Choroid plexus epithelial cell (primary cell): ENCODE results near the gene GALR3.
A peak's percentile ranks its signal among the peaks of the same experiment; 100 is the strongest.

Experiments
- DNase-seq: peaks from one replicate; pipeline ENCODE4 v3.0.0-alpha.2; 2010; ENCODE audit warnings: low read depth
- H3K4me3 ChIP-seq: 2 replicates; pipeline ENCODE4 v1.5.1; 2011; ENCODE audit warnings: low read depth, mild to moderate bottlenecking, control low read depth, low read length, moderate library complexity
- TF ChIP-seq, protein P1 (sequence below): conservative IDR thresholded peaks from 2 replicates; pipeline ENCODE4 v1.5.1; 2011; ENCODE audit warnings: low read depth, mild to moderate bottlenecking, control low read depth, inconsistent platforms, low read length, moderate library complexity

The GALR3 gene

DNA sequence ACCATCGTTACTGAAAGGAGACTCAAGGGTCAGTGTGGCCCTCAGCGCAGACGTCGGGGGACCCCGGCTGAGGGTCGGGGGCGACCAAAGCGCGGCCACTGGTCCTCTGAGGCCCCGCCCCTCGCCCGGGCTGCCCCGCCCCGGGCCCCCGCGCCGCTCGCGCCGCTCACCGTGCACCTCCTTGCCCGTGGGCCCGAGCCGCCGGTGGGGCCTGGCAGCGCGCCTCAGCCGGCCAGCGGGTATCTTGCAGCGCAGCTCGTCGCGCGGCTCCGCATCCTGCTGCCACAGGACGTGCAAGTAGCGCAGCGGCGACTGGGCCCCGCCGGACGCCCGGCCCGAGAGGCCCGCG, 20.5 kb downstream of the GALR3 start:
- H3K4me3 ChIP-seq: peak overlapping the region; percentile 74
- DNase-seq: peak; percentile 31
- TF ChIP-seq, protein P1, sequence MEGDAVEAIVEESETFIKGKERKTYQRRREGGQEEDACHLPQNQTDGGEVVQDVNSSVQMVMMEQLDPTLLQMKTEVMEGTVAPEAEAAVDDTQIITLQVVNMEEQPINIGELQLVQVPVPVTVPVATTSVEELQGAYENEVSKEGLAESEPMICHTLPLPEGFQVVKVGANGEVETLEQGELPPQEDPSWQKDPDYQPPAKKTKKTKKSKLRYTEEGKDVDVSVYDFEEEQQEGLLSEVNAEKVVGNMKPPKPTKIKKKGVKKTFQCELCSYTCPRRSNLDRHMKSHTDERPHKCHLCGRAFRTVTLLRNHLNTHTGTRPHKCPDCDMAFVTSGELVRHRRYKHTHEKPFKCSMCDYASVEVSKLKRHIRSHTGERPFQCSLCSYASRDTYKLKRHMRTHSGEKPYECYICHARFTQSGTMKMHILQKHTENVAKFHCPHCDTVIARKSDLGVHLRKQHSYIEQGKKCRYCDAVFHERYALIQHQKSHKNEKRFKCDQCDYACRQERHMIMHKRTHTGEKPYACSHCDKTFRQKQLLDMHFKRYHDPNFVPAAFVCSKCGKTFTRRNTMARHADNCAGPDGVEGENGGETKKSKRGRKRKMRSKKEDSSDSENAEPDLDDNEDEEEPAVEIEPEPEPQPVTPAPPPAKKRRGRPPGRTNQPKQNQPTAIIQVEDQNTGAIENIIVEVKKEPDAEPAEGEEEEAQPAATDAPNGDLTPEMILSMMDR: no peak

DNA sequence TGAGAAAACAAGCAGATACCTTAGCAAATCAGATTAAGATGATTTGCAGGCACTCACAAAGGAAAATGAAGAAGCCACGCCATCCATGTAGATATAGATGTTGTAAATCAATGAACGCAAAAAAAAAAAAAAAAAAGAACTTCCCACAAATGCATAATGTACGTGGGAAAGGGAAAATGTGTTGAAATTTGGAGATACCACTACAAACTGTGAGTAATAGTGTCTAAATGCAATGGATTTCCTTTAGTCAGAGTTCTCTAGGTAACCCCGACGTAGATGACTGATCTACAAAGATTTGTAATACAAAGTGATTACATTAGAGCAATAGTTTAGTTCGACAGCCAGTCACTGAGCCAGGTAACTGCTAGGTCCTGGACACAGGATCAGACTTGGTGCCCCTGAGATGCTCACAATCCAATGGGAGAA, 21.7 kb downstream of the GALR3 start:
- no peak for DNase-seq
- TF ChIP-seq, protein P1: no peak
- peak overlapping the region; percentile 47 for H3K4me3 ChIP-seq

DNA sequence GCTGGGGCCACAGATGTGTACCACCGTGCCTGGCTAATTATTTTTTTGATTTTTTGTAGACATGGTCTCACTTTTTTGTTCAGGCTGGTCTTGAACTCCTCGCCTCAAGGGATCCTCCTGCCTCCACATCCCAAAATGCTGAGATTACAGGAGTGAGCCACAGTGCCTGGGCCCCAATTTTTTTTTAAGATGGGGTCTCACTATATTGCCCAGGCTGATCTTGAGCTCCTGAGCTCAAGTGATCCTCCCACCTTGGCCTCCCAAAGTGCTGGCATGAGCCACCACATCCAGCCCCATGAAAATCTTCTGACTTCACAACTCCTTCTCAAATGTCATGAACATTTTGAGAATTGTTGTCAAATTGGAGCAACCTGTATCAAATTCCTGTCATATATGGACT, 23.3 kb downstream of the GALR3 start:
- no peak overlapping the region for H3K4me3 ChIP-seq
- TF ChIP-seq, protein P1: no peak
- DNase-seq: no peak

DNA sequence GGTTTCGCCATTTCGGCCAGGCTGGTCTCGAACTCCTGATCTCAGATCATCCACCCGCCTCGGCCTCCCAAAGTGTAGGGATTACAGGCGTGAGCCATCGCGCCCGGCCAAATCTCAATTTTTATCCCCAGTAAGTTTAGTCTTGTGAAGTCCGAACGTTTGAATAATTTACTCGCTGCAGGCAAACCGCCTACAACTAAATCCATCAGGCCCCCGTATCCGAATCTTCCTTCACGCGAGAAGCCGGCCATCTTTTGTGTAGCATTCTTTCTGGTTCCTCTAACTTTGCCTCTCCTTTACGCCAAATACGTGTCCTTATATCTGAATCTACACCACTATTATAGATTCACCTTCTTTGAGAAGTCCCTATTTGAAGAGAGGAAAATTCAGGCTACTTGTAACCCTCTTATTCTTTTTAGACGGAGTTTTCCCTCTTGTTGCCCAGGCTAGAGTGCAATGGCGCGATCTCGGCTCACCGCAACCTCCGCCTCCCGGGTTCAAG, 25.5 kb downstream of the GALR3 start:
- H3K4me3 ChIP-seq: peak overlapping the region; percentile 95
- peak; percentile 54 for DNase-seq
- TF ChIP-seq, protein P1: no peak

DNA sequence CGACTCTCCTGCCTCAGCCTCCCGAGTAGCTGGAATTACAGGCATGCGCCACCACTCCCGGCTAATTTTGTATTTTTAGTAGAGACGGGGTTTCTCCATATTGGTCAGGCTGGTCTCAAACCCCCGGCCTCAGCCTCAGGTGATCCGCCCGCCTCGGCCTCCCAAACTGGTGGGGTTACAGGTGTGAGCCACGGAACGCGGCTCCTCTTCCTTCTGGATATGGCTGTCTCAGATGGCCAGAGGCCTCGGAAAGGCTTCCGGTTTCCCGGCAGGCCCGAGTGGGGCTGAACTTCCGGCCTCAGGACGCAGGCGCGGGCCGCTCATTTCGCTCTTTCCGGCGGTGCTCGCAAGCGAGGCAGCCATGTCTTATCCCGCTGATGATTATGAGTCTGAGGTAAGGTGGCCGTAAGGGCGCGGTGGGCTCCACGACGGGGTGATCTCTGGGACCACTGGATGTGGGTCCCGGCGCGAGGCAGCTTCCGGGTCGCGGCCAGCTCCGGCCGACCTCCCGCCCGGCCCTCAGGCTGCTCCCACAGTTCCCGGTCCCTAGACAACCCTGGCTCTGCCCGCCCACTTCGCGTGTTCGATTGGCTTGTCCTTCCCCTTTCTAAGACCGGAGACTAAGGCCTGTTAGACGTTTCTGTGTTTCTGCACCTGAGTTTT, 26.0 kb downstream of the GALR3 start, which contains the start of gene EIF3L:
Gene EIF3L (plus strand): TSS at position 331 of the 663 bp plus-strand sequence. CDS start 31 bp downstream, at position 362.
- TF ChIP-seq, protein P1: no peak
- peak within 1 kb of the TSS; percentile 95 for H3K4me3 ChIP-seq
- peak; percentile 91 for DNase-seq

DNA sequence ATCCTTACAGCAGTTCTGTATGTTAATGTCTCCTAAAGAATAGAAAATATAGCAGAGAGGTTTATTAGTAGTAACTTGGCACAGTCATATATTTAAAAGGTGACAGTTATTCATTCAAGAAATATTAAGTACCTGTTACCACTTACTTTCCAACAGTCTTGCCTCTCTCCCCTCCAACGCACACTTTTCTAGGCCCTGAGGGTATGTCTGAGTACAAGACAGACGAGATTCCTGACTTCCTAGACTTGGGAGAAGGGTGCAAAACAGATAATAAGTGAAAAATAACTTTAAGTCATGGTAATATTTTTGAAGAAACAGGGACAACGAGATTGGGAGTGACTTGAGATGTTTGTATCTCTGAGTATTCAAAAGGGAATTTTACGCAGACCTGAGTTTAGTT, 27.6 kb downstream of the GALR3 start:
- H3K4me3 ChIP-seq: no peak overlapping the region
- no peak for DNase-seq
- TF ChIP-seq, protein P1: no peak

DNA sequence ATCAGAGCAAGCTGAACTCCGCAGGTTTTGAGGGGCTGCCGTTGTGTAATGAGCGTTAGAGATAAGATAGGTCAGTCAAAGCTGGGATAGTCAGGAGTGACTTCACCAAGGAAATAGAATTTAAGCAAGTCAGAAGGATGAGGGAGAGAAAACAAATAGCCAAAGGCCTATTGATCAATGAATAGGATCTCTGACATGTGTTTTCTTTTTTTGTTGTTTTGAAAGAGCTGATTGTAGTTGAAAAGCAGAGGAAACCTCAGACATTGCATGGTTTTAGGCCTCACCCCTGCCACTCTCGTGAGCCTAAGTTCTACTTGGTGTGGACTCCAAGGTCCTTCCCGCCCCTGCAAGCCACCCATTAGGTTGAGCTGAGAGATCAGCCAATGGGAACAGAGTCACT, 29.2 kb downstream of the GALR3 start:
- TF ChIP-seq, protein P1: no peak
- no peak overlapping the region for H3K4me3 ChIP-seq
- DNase-seq: no peak
